GM12874 (cell line): ENCODE results near the gene NFATC4.

Experiments used
- CTCF ChIP-seq: IDR thresholded peaks from 2 replicates; pipeline ENCODE4 v1.5.1; 2011; ENCODE audit warnings: low read depth, mild to moderate bottlenecking, control low read depth, low read length, moderate library complexity; ENCODE audit not compliant: insufficient read depth

Gene NFATC4

GRCh38 chr14:24388474-24389179, 20.6 kb downstream of the NFATC4 start:
- no peak for TF ChIP-seq CTCF

GRCh38 chr14:24389226-24389848, 21.4 kb downstream of the NFATC4 start:
- no peak for TF ChIP-seq CTCF

DNA sequence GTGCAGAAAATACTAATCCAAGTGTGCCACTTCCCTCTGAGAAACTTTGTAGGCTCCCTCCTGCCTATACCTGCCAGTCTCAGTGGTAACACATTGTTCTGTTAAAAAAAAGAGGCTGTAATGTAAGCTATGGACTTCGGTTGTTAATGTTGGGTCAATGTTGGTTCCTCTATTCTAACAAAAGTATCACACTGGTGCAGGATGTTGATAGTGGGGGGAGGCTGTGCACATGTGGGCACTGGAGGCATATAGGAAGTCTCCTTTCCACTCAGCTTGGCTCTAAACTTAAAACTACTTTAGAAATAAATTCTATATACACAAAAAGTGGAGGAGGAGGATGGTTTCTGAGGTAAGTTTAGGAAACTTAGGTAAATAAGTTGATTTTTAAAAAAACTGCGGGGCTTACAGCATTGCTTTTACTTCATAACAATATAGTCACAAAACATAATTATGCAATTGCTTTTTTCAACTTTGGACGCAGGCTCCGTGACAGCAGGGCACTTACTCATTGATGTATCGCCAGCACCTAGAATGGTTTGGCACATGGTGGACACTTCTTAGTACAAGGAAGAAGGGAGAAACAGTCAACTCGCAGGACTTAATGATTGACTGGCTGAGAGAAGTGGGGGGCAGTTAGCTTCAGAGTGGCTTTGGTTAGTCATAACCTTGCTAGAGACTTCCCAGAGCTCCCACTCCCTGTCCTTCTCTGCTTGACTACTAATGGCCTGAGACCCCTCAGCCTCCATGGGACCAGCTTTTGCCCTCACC, 22.9 kb downstream of the NFATC4 start:
- no peak for TF ChIP-seq CTCF

DNA sequence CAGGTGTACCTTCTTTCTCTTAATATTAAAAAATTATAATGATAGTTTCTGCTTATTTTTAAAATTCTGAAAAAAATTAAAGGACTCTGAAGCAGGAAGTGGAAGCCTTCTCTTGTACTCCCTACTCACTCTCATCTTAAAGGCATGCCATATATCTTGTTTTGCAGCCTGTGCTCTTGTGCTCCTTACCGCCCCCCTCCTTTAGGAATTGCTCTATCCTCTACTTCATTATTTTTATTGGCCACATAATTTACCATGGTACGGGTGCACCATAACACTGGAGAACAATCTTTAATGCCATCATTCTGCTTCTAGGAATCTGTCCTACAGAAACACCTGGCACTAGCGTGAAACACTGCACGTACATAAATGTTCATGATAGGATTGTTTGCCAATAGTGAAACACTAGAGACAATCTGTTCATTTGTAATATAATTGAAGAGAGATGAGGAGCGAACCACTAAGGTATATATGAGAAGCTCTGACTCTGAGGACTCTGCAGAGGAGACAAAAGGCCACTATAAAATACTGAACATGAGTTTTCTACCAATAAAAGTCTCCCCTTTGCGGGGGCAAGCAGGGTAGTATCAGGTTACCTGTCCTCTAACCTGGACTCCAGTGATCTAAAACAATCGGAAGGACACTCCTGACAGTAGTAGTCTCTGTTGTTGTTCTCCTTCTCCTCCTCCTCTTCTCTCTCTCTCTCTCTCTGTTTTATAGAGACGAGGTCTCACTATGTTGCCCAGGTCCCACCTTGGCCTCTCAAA, 24.5 kb downstream of the NFATC4 start:
- TF ChIP-seq CTCF = no peak

DNA sequence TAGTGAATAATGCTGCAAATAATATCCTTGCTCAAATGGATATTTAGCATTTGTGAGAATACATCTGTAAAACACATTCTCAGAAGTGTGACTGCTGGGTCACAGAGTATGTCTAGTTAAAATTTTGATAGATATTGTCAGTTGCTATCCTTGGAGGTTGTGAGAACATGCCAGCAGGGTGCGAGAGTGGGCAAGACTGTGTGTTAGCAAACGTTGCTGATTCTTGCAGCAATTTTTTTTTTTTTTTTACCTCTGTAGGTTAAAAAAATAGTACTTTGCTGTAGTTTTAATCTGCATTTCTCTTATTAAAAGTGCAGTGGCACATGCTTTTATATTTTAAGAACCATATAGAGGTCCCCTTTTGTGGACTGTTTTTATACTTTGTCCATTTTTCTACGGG, 26.3 kb downstream of the NFATC4 start:
- TF ChIP-seq CTCF = no peak

- TF ChIP-seq CTCF = no peak
Observed at GRCh38 chr14:24395609-24396582, 27.9 kb downstream of the NFATC4 start.
